GM23338 (cell line): ENCODE results near the gene ACTR8.

Source experiments
- CREB1 ChIP-seq: fragments of 250-450 bp; sonication (Bioruptor Pico); IDR thresholded peaks from 2 replicates; pipeline ENCODE4 v1.5.0; 2020; ENCODE audit warnings: low read depth, mild to moderate bottlenecking, moderate library complexity
- CTCF ChIP-seq, 2 experiments: fragments of 200-600 bp in 1 of 2; sonication (generic) in 1 of 2; conservative IDR thresholded peaks; 2 replicates each; pipeline versions ENCODE4 v1.5.1 to v1.6.1; 2016 to 2017; ENCODE audit warnings: antibody characterized with exemption in 2 of 2, low read depth in 2 of 2, mild to moderate bottlenecking in 2 of 2, moderate library complexity in 1 of 2
- EZH2 ChIP-seq: fragments of 200-600 bp; sonication (generic); IDR thresholded peaks from one replicate; pipeline ENCODE4 v1.8.0; 2017; ENCODE audit warnings: antibody characterized with exemption, mild to moderate bottlenecking, low read depth; ENCODE audit not compliant: unreplicated experiment
- EZH2phosphoT487 ChIP-seq: fragments of 200-600 bp; sonication (generic); IDR thresholded peaks from one replicate; pipeline ENCODE4 v1.8.1; 2018; ENCODE audit warnings: antibody characterized with exemption; ENCODE audit not compliant: unreplicated experiment
- JUNB ChIP-seq: IDR thresholded peaks from one replicate; pipeline ENCODE4 v1.6.1; 2016; ENCODE audit warnings: antibody characterized with exemption; ENCODE audit not compliant: unreplicated experiment
- POLR2AphosphoS5 ChIP-seq: IDR thresholded peaks from 2 replicates; pipeline ENCODE4 v1.6.1; 2016; ENCODE audit warnings: antibody characterized with exemption, low read depth
- ZNF331 ChIP-seq: fragments of 250-450 bp; sonication (Bioruptor Pico); IDR thresholded peaks from 2 replicates; pipeline ENCODE4 v1.5.0; 2020; ENCODE audit warnings: low read depth, mild to moderate bottlenecking, moderate library complexity
- TF ChIP-seq, protein P1 (sequence below): IDR thresholded peaks from 2 replicates; pipeline ENCODE4 v1.6.1; 2016; ENCODE audit warnings: antibody characterized with exemption
- TF ChIP-seq, protein P2 (sequence below): IDR thresholded peaks from one replicate; pipeline ENCODE4 v1.6.1; 2018; ENCODE audit warnings: antibody characterized with exemption; ENCODE audit not compliant: unreplicated experiment

DNA sequence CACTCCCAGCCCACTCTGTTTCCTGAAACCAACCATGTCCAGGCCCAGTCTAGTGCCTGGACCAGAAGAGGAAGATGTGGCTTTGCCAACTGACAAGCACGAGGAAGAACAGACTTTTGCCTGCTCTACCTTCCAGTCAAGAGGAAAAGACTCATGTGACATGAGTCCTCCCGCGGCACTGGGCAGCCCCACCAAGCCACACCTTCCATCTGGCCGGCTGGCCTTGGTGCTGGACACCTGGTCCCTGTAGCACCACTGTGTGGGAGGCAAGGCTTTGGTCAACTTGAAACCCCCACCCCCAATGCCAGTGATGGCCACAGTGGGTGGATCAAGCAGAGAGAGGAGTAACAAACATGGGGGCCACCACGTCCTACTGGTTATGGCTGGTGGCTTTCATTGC, 48.3 kb downstream of the ACTR8 start:
- TF ChIP-seq CTCF (conservative IDR thresholded peaks at IDR 0.05; ENCODE audit: low read depth in 2 of 2), result no peak
- TF ChIP-seq EZH2phosphoT487, result no peak
- no peak for TF ChIP-seq POLR2AphosphoS5
- no peak for TF ChIP-seq CREB1 (CRISPR knock-in tag)
- no peak for TF ChIP-seq ZNF331 (CRISPR knock-in tag)
- no peak for TF ChIP-seq EZH2
- TF ChIP-seq, protein P1, sequence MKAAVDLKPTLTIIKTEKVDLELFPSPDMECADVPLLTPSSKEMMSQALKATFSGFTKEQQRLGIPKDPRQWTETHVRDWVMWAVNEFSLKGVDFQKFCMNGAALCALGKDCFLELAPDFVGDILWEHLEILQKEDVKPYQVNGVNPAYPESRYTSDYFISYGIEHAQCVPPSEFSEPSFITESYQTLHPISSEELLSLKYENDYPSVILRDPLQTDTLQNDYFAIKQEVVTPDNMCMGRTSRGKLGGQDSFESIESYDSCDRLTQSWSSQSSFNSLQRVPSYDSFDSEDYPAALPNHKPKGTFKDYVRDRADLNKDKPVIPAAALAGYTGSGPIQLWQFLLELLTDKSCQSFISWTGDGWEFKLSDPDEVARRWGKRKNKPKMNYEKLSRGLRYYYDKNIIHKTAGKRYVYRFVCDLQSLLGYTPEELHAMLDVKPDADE, result no peak
- TF ChIP-seq, protein P2, sequence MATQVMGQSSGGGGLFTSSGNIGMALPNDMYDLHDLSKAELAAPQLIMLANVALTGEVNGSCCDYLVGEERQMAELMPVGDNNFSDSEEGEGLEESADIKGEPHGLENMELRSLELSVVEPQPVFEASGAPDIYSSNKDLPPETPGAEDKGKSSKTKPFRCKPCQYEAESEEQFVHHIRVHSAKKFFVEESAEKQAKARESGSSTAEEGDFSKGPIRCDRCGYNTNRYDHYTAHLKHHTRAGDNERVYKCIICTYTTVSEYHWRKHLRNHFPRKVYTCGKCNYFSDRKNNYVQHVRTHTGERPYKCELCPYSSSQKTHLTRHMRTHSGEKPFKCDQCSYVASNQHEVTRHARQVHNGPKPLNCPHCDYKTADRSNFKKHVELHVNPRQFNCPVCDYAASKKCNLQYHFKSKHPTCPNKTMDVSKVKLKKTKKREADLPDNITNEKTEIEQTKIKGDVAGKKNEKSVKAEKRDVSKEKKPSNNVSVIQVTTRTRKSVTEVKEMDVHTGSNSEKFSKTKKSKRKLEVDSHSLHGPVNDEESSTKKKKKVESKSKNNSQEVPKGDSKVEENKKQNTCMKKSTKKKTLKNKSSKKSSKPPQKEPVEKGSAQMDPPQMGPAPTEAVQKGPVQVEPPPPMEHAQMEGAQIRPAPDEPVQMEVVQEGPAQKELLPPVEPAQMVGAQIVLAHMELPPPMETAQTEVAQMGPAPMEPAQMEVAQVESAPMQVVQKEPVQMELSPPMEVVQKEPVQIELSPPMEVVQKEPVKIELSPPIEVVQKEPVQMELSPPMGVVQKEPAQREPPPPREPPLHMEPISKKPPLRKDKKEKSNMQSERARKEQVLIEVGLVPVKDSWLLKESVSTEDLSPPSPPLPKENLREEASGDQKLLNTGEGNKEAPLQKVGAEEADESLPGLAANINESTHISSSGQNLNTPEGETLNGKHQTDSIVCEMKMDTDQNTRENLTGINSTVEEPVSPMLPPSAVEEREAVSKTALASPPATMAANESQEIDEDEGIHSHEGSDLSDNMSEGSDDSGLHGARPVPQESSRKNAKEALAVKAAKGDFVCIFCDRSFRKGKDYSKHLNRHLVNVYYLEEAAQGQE, result no peak
- TF ChIP-seq JUNB, result no peak
